GM18502 (cell line): ENCODE results near the gene FIP1L1.
"Not testable (repeated sequence)": the region's sequence is repeated elsewhere in the genome, so short reads cannot be mapped to it uniquely, and the experiment has no call there.

Experiments used
- ATAC-seq: cut with Tn5 transposase; IDR thresholded peaks from one replicate; pipeline ENCODE4 v1.9.1; 2021; ENCODE audit warnings: mild to moderate bottlenecking; ENCODE audit not compliant: unreplicated experiment, poor library complexity

FIP1L1 gene

GRCh38 chr4:53376900-53377299 is 541 bp upstream of the FIP1L1 start:
- no peak for ATAC-seq

GRCh38 chr4:53378171-53378482 is 686 bp downstream of the FIP1L1 start:
- no peak for ATAC-seq

GRCh38 chr4:53380221-53380620 is 2.8 kb downstream of the FIP1L1 start:
- ATAC-seq, result no peak

GRCh38 chr4:53409479-53409878 is 32.0 kb downstream of the FIP1L1 start:
- not testable (repeated sequence) for ATAC-seq

- no peak for ATAC-seq
Measured at GRCh38 chr4:53419208-53419607, 41.8 kb downstream of the FIP1L1 start.

- no peak for ATAC-seq
Measured at GRCh38 chr4:53421791-53422190, 44.4 kb downstream of the FIP1L1 start.

- no peak for ATAC-seq
Measured at GRCh38 chr4:53422367-53422766, 44.9 kb downstream of the FIP1L1 start.

- ATAC-seq, result no peak
Measured at GRCh38 chr4:53424280-53424679, 46.8 kb downstream of the FIP1L1 start.

- ATAC-seq, result no peak
Measured at GRCh38 chr4:53427366-53427765, 49.9 kb downstream of the FIP1L1 start.

GRCh38 chr4:53431052-53431451 is 53.6 kb downstream of the FIP1L1 start:
- ATAC-seq, result no peak

GRCh38 chr4:53432528-53433424 is 55.3 kb downstream of the FIP1L1 start:
- ATAC-seq, result peak; percentile 87

GRCh38 chr4:53436251-53436650 is 58.8 kb downstream of the FIP1L1 start:
- ATAC-seq, result no peak

- ATAC-seq, result no peak
Measured at GRCh38 chr4:53441564-53441963, 64.1 kb downstream of the FIP1L1 start.

- no peak for ATAC-seq
Measured at GRCh38 chr4:53444954-53445353, 67.5 kb downstream of the FIP1L1 start.

- no peak for ATAC-seq
Measured at GRCh38 chr4:53450773-53451172, 73.3 kb downstream of the FIP1L1 start.

- no peak for ATAC-seq
Measured at GRCh38 chr4:53453385-53453784, 75.9 kb downstream of the FIP1L1 start.

GRCh38 chr4:53455766-53456165 is 78.3 kb downstream of the FIP1L1 start:
- no peak for ATAC-seq

- no peak for ATAC-seq
Measured at GRCh38 chr4:53456178-53456577, 78.7 kb downstream of the FIP1L1 start.

GRCh38 chr4:53459548-53459947 is 82.1 kb downstream of the FIP1L1 start:
- no peak for ATAC-seq

- ATAC-seq, result no peak
Measured at GRCh38 chr4:53461244-53461643, 83.8 kb downstream of the FIP1L1 start.

- ATAC-seq, result no peak
Measured at GRCh38 chr4:53463340-53463739, 85.9 kb downstream of the FIP1L1 start.

- ATAC-seq, result no peak
Measured at GRCh38 chr4:53465281-53465680, 87.8 kb downstream of the FIP1L1 start.
